ENCODE measurements around the gene ARF6.
"Not testable (repeated sequence)": the region's sequence is repeated elsewhere in the genome, so short reads cannot be mapped to it uniquely, and the experiment has no call there.

The ARF6 gene

DNA sequence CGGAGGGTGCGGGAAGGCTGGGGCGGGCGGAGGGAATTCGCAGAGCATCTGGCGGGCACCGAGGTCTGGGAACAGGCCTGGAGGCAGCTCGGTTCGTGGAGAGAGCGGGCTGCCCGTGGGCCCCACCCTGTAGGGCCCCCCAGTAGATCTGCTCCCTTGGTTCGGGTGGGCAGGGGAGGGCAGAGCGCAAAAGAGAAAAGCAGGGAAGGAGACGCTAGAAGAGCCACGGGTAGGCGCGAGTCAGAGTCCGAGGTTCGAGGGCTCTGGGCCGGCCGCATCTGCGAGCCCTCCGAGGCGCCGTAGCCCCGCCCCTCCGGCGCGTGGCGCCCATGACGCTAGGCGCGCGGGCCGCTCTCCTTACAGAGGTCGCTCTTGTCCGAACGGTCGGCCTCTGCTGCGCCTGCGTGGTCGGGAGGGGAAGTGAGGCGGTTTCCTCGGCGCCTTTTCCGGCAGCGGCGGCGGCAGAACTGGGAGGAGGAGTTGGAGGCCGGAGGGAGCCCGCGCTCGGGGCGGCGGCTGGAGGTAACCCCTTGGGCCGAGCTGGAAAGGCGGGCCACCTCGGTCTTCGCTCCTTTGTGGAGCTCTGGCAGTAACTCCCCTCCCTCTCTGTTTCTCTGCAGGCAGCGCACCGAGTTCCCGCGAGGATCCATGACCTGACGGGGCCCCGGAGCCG lies at the start of gene ARF6:
TSS of gene ARF6 (plus strand) at position 447 of the 673 bp plus-strand sequence. CDS start 655 bp downstream, outside the sequence.
- peak; percentile 96 for DNase-seq (ENCODE audit: low read depth)

- DNase-seq (ENCODE audit: low read depth): no peak
Observed at GRCh38 chr14:49849213-49849847, 43.6 kb upstream of the ARF6 start.

GRCh38 chr14:49851813-49852212 lies 41.1 kb upstream of the ARF6 start:
- DNase-seq (ENCODE audit: low read depth): no peak

DNA sequence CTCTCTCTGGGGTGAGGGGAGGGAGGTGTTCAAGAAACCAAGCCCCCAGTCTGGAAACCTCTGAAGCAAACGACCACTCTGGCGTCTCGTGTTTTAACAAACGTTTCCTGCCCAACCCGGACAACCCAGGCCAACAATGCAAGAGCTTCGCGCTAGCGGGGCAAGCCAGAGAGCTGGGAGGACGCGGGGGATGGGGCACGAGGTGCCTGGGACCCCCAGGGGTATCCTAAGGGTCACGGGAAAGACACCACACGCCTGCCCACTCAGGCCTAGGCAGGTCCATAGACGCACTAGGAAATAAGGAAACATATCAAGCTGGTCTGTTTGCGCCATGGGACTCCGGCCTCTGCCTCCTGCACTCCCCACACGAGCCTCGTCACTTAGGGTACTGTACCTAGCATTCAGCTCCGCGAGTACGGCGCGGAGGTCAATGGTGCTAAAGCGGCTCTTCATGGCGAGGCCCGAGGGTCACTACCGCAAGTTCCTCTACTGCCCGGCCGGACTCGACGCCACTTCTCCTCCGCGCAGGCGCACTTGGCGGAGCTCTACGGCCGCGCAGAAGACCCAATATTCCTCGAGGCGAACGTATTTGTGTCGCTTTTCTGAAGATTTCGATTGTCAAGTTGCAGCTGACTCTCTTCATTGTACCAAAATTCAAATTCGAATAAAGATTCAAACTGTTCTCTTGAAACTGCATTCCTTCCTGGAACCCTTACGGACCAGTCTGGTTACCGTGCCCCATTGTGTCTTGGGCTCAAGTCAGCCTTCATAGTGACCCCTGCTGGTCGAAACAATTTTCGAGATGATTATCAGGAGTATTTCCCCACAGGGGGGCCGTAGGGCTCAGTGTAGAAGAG lies 40.4 kb upstream of the ARF6 start, which contains the start of gene NEMF:
TSS of gene NEMF (minus strand) at position 488 of the 857 bp plus-strand sequence. CDS start at position 453, 35 bp downstream.
- peak; percentile 68 for DNase-seq (ENCODE audit: low read depth)

DNA sequence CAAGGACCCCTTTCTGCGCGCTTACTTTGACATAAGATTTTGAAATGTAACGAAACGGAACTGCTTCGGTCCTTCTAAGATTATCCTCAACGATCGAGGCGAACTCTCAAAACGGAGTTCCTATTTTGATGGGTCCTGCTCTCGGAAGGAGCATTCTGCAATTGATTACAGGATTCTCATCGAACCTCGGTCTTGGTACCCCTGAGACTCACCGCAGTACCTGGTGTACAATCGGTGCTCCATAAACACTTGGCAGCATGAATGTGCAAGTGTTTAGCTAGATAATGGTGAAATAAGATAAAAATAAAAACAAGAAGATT lies 39.8 kb upstream of the ARF6 start:
- DNase-seq (ENCODE audit: low read depth): no peak

- DNase-seq (ENCODE audit: low read depth): peak; percentile 47
Observed at GRCh38 chr14:49853572-49854375, 39.1 kb upstream of the ARF6 start.

DNA sequence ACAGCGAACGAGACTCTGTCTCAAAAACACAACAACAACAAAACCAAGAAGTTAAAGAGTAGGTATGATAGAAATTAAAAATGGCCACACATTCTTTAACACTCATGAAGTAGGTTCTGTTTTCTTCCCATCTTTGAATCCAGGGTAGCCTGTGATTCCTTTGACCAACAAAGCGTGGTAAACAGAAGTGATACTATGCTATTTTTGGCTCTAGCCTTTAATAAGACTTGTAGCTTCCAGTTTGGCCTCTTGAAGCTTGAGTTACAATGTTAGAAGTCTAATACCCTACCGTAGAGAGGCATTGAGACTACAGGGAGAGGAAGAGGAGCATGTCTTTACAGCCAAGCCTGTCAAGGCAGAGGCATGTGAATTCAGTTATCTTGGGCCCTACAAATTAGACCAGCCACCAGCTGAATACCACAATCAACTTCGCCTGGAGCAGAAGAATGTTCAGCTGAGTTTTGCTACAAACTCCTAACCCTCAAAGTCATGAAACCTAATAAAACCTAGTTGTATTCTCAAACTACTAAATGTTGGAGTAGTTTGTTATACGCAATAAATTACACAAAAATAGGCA lies 35.4 kb upstream of the ARF6 start:
- DNase-seq (ENCODE audit: low read depth): no peak

DNA sequence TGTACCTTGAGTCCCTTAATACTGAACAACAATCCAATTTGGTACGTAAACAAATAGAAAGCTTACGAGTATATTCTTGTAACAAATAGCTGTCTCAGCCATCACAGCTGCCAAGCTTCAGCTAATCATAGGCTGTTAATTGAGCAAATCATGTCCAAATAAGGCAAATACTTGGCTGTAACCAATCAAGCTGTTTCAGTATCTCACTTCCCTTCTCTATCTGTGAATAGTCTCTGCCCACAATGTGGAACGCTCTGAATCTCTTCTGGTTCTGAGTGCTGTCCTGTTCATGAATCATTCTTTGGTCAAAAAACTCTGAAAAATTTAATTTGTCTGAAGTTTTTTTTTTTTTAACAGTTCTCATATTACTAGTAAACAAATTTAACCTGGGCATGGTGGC lies 34.5 kb upstream of the ARF6 start:
- no peak for DNase-seq (ENCODE audit: low read depth)

- no peak for DNase-seq (ENCODE audit: low read depth)
Observed at GRCh38 chr14:49860988-49861698, 31.7 kb upstream of the ARF6 start.

GRCh38 chr14:49861699-49862088 lies 31.2 kb upstream of the ARF6 start:
- DNase-seq (ENCODE audit: low read depth): peak; percentile 48

- DNase-seq (ENCODE audit: low read depth): peak; percentile 80
Observed at GRCh38 chr14:49862089-49862673, 30.7 kb upstream of the ARF6 start.

GRCh38 chr14:49863487-49864281 lies 29.2 kb upstream of the ARF6 start:
- DNase-seq (ENCODE audit: low read depth): no peak

DNA sequence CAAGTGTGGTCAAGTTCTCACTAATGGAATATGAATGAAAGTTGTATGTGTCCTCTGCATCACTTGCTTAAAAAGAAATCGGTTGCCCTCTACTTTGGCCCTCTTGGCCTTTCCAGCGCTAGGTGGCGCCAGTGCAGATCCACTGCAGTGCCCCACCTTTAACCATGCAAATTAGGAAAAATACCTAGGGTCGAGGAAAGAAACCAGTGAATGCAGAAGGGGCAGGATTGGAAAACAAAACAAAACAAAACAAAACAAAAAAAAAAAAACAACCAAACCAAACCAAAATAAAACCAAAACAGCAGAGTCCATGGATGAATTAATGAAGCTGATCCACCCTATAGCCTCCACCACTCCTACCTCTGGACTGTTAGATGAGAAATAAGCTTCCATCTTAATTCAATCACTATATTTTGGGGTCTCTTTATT lies 27.4 kb upstream of the ARF6 start:
- peak; percentile 80 for DNase-seq (ENCODE audit: low read depth)

DNA sequence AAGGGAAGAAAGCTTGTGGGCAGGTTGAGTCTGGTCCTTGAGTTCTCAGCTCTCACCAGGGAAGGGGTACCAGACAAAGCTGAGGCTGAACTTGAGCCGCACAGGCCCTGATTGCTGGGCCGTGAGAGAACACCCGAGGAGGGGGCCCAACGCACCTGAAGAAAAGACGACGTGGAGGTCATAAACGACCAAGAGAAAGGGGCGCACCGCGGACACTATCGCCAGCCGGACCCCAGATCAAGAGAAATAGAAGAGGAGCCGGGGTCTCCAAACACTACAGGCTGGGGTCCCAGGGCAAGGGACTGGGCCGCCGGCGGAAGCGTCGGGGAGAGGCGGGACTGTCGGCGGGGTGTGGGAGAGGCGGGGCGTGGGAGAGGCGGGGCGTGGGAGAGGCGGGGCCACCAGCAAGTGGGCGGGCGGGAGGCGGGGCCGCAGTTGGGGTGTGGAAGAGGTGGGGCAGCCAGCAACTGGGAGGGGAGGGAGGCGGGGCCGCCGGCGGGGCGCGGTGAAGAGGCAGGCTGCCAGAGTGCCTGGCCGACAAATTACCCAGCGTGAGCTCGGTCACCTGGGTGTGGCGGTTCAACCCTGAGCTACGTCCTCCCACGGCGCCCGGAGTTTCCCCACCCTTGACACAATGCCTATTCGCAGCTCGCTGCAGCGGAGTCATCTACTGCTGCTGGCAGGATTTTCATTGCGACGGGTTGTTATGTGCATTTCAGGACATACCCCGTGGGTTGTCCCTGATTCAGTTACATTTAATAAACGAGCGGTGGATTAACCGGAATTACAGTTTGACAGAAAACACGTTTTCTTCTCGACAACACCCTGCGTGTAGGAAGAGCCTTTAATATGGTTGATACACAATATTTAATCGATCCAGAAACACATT lies 24.8 kb upstream of the ARF6 start:
- DNase-seq (ENCODE audit: low read depth): peak; percentile 97

- DNase-seq (ENCODE audit: low read depth): no peak
Observed at GRCh38 chr14:49868720-49869114, 24.2 kb upstream of the ARF6 start.

- DNase-seq (ENCODE audit: low read depth): no peak
Observed at GRCh38 chr14:49870908-49871307, 22.0 kb upstream of the ARF6 start.

DNA sequence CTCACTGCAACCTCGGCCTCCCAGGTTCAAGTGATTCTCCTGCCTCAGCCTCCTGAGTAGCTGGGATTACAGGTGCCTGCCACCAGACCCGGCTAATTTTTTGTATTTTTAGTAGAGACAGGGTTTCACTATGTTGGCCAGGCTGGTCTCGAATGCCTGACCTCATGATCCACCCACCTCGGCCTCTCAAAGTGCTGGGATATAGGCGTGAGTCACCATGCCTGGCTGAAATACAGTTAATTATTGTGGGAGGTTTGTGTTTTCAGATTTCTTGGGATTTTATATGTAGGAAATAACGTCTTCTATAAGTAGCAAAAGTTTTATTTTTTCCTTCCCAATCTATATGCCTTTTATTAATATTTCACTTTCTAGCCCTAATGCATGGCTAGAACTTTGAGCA lies 19.3 kb upstream of the ARF6 start:
- DNase-seq (ENCODE audit: low read depth): not testable (repeated sequence)

DNA sequence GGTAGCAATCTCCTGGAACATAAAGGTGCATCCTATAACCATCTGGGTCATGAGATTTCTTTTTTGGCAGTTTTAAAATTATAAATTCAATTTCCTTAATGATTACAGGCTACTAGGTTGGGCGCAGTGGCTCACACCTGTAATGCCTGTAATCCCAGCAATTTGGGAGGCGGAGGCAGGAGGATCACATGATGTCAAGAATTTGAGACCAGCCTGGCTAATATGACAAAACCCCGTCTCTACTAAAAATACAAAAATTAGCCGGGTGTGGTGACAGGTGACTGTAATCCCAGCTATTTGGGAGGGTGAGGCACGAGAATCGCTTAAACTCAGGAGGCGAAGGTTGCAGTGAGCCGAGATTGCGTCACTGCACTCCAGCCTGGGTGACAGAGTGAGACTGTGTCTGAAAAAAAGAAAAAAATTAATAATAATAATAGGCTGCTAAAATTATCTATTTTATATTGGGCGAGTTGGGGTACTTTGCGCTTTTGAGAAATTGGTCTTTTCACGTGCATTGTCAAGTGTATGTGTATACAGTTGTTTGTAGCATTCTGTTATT lies 17.2 kb upstream of the ARF6 start:
- no peak for DNase-seq (ENCODE audit: low read depth)

Measured in activated T-cell treated with anti-CD3 and anti-CD28 coated beads for 1 hour (primary cell).